ENCODE results near the gene CBL. TPM values are rescaled to one million over a fixed set of nuclear protein-coding genes. Genes with fewer than 3 reads are reported as not detected.

Gene CBL
- total RNA-seq, 1 experiment from 2014 or later, result 45.6 TPM

GRCh38 chr11:119192111-119192510, 14.0 kb upstream of the CBL start:
- Mint-ChIP-seq H3K4me3 (no peak overlapping the region), H3K27ac (no peak overlapping the region), H3K4me1 (peaks cover 21% of the 10 kb centered on the region), H3K36me3 (no peaks in the 10 kb centered on the region), H3K9me3 (no peaks in the 10 kb centered on the region), H3K27me3 (ENCODE audit: low read depth) (no peaks in the 10 kb centered on the region; the same call in 1 of the 2 replicates)
- POLR2A ChIA-PET, result no interaction called here
- no peak for ATAC-seq
- CTCF ChIA-PET, result no interaction called here
- no peak for TF ChIP-seq PRRX2 (CRISPR knock-in tag; IDR thresholded peaks at IDR 0.05)
- TF ChIP-seq, protein P1, sequence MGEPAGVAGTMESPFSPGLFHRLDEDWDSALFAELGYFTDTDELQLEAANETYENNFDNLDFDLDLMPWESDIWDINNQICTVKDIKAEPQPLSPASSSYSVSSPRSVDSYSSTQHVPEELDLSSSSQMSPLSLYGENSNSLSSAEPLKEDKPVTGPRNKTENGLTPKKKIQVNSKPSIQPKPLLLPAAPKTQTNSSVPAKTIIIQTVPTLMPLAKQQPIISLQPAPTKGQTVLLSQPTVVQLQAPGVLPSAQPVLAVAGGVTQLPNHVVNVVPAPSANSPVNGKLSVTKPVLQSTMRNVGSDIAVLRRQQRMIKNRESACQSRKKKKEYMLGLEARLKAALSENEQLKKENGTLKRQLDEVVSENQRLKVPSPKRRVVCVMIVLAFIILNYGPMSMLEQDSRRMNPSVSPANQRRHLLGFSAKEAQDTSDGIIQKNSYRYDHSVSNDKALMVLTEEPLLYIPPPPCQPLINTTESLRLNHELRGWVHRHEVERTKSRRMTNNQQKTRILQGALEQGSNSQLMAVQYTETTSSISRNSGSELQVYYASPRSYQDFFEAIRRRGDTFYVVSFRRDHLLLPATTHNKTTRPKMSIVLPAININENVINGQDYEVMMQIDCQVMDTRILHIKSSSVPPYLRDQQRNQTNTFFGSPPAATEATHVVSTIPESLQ (CRISPR knock-in tag; IDR thresholded peaks at IDR 0.05), result no peak
- DNase-seq (ENCODE audit: low spot score), result no peak

DNA sequence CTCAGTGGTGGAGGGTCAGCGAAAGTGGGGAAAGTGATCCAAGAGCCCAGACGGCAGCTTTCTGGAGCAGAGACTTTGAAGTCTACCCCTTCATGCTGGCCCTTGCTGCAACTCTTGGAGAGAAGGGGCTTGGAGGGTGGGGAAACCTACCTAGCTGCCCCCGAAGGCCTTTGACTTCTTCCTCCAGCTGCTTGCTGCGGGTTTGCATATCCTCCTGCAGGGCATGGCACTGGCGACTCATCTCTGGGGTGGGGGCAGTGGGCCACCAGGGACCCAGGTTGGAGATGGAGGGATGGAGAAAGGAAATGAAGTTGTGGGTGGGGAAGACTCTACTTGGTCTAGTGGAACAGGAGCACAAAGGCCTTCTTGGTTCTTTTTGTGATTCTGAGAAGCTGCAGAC, 13.1 kb upstream of the CBL start:
- Mint-ChIP-seq H3K4me3 (no peak overlapping the region), H3K9me3 (no peaks in the 10 kb centered on the region), H3K27ac (no peak overlapping the region), H3K36me3 (no peaks in the 10 kb centered on the region), H3K4me1 (peaks cover 21% of the 10 kb centered on the region), H3K27me3 (ENCODE audit: low read depth) (no peaks in the 10 kb centered on the region; the same call in 1 of the 2 replicates)
- CTCF ChIA-PET, result no interaction called here
- ATAC-seq (no peak), DNase-seq (ENCODE audit: low spot score) (no peak)
- TF ChIP-seq SMAD3 (CRISPR knock-in tag; IDR thresholded peaks at IDR 0.05; ENCODE audit: borderline replicate concordance) (no peak), E2F1 (CRISPR knock-in tag; IDR thresholded peaks at IDR 0.05) (no peak), TCF7 (CRISPR knock-in tag; IDR thresholded peaks at IDR 0.05; ENCODE audit: low read depth) (no peak), CDX4 (CRISPR knock-in tag; IDR thresholded peaks at IDR 0.05; ENCODE audit: borderline replicate concordance) (no peak), OVOL2 (CRISPR knock-in tag; IDR thresholded peaks at IDR 0.05; ENCODE audit: borderline replicate concordance) (no peak)
- TF ChIP-seq, protein P2, sequence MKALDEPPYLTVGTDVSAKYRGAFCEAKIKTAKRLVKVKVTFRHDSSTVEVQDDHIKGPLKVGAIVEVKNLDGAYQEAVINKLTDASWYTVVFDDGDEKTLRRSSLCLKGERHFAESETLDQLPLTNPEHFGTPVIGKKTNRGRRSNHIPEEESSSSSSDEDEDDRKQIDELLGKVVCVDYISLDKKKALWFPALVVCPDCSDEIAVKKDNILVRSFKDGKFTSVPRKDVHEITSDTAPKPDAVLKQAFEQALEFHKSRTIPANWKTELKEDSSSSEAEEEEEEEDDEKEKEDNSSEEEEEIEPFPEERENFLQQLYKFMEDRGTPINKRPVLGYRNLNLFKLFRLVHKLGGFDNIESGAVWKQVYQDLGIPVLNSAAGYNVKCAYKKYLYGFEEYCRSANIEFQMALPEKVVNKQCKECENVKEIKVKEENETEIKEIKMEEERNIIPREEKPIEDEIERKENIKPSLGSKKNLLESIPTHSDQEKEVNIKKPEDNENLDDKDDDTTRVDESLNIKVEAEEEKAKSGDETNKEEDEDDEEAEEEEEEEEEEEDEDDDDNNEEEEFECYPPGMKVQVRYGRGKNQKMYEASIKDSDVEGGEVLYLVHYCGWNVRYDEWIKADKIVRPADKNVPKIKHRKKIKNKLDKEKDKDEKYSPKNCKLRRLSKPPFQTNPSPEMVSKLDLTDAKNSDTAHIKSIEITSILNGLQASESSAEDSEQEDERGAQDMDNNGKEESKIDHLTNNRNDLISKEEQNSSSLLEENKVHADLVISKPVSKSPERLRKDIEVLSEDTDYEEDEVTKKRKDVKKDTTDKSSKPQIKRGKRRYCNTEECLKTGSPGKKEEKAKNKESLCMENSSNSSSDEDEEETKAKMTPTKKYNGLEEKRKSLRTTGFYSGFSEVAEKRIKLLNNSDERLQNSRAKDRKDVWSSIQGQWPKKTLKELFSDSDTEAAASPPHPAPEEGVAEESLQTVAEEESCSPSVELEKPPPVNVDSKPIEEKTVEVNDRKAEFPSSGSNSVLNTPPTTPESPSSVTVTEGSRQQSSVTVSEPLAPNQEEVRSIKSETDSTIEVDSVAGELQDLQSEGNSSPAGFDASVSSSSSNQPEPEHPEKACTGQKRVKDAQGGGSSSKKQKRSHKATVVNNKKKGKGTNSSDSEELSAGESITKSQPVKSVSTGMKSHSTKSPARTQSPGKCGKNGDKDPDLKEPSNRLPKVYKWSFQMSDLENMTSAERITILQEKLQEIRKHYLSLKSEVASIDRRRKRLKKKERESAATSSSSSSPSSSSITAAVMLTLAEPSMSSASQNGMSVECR (CRISPR knock-in tag; IDR thresholded peaks at IDR 0.05; ENCODE audit: borderline replicate concordance), result no peak
- POLR2A ChIA-PET, result no interaction called here

- ChIA-PET CTCF (interaction anchor here (4.4 kb wide), 1 partner anchor 39 kb away, joined by 38 read pairs; no protein-coding TSS in a partner anchor), POLR2A (no interaction called here)
- Mint-ChIP-seq H3K9me3 (no peaks in the 10 kb centered on the region), H3K27me3 (ENCODE audit: low read depth) (no peaks in the 10 kb centered on the region; the same call in 1 of the 2 replicates), H3K4me1 (peaks cover 23% of the 10 kb centered on the region), H3K4me3 (no peak overlapping the region), H3K36me3 (no peaks in the 10 kb centered on the region), H3K27ac (no peak overlapping the region)
- no peak for TF ChIP-seq NFE2L1 (CRISPR knock-in tag; IDR thresholded peaks at IDR 0.05)
- DNase-seq (ENCODE audit: low spot score), result no peak
- ATAC-seq, result no peak
These were observed 12.5 kb upstream of the CBL start for GRCh38 chr11:119193626-119194025.

DNA sequence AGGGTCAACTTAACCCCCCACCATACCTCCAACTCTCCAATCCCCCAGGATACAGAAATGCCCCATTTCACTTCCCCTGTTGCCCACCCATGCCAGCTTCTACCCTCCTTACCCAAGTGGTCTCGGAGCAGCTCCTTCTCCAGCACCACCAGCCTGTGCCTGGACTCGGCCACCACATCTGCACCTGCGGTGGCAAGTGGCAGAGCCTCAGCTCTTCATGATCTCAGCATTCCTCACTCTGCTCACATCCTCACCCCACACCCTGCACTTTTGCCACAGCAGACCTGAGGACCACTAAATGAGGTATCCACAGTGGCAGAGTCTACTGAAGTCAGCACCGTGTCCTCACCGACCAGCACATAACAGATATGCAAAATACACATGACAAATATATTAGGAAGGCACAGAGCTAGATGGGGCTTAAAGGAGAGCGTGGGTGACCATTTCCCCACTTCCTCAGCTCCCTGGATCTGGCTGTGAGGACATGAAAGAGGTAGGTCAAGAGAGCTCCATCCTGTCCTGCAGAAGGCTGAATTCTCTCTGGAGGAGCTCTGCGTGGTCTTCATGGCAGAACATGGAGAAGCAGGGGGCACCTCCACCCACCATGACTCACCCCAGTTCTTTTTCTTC, 11.2 kb upstream of the CBL start:
- no peak overlapping the region for H3K27ac Mint-ChIP-seq
- H3K9me3 Mint-ChIP-seq, result no peaks in the 10 kb centered on the region
- DNase-seq (ENCODE audit: low spot score), result no peak
- H3K36me3 Mint-ChIP-seq, result no peaks in the 10 kb centered on the region
- no peaks in the 10 kb centered on the region; the same call in 1 of the 2 replicates for H3K27me3 Mint-ChIP-seq (ENCODE audit: low read depth)
- H3K4me1 Mint-ChIP-seq, result peaks cover 28% of the 10 kb centered on the region
- ChIA-PET POLR2A (no interaction called here), CTCF (interaction anchor here (1.2 to 4.4 kb wide), 9 partner anchors 11 to 280 kb away, joined by 3 to 38 read pairs (median 12); partner anchors contain the start of gene CBL)
- H3K4me3 Mint-ChIP-seq, result peak overlapping the region; percentile 57
- no peak for ATAC-seq
- TF ChIP-seq E2F1 (CRISPR knock-in tag; IDR thresholded peaks at IDR 0.05), result no peak
- TF ChIP-seq CREM (CRISPR knock-in tag; IDR thresholded peaks at IDR 0.05), result no peak
- TF ChIP-seq PRRX2 (CRISPR knock-in tag; IDR thresholded peaks at IDR 0.05), result no peak
- TF ChIP-seq NR3C1 (CRISPR knock-in tag; conservative IDR thresholded peaks at IDR 0.05; ENCODE audit: low read depth), result no peak
- no peak for TF ChIP-seq CBFB (CRISPR knock-in tag; IDR thresholded peaks at IDR 0.05; ENCODE audit: low read depth)
- TF ChIP-seq CDX4 (CRISPR knock-in tag; IDR thresholded peaks at IDR 0.05; ENCODE audit: borderline replicate concordance), result no peak
- no peak for TF ChIP-seq STAT6 (CRISPR knock-in tag; conservative IDR thresholded peaks at IDR 0.05; ENCODE audit: low read depth)
- no peak for TF ChIP-seq NFATC4 (CRISPR knock-in tag; IDR thresholded peaks at IDR 0.05)
